Duodenal mucosa (tissue), 2 donors: ENCODE measurements around the gene LRPAP1.

ENCODE experiments used
- H3K27ac ChIP-seq: one replicate; pipeline ENCODE4 v1.7.0; 2013; ENCODE audit warnings: low read depth, low read length
- H3K27me3 ChIP-seq, 2 donors: one replicate each; pipeline ENCODE4 v1.7.0; 2013; ENCODE audit warnings: low read length in 2 of 2, control low read depth in 1 of 2; ENCODE audit not compliant: insufficient read depth in 2 of 2, control insufficient read depth in 1 of 2
- H3K36me3 ChIP-seq, 2 donors: one replicate each; pipeline ENCODE4 v1.7.0; 2013; ENCODE audit warnings: low read length in 2 of 2, control low read depth in 1 of 2; ENCODE audit not compliant: insufficient read depth in 2 of 2, control insufficient read depth in 1 of 2
- H3K4me1 ChIP-seq, 2 donors: one replicate each; pipeline ENCODE4 v1.7.0; 2013; ENCODE audit warnings: low read length in 2 of 2, control low read depth in 1 of 2; ENCODE audit not compliant: insufficient read depth in 2 of 2, control insufficient read depth in 1 of 2
- H3K4me3 ChIP-seq, 2 donors: one replicate each; pipeline ENCODE4 v1.7.0; 2013; ENCODE audit warnings: low read length in 2 of 2, low read depth in 1 of 2
- H3K9ac ChIP-seq, 2 donors: one replicate each; pipeline ENCODE4 v1.7.0; 2013; ENCODE audit warnings: low read length in 2 of 2, low read depth in 1 of 2
- H3K9me3 ChIP-seq, 2 donors: one replicate each; pipeline ENCODE4 v1.7.0; 2013; ENCODE audit warnings: low read length in 2 of 2, control low read depth in 1 of 2; ENCODE audit not compliant: control insufficient read depth in 1 of 2

LRPAP1 gene

DNA sequence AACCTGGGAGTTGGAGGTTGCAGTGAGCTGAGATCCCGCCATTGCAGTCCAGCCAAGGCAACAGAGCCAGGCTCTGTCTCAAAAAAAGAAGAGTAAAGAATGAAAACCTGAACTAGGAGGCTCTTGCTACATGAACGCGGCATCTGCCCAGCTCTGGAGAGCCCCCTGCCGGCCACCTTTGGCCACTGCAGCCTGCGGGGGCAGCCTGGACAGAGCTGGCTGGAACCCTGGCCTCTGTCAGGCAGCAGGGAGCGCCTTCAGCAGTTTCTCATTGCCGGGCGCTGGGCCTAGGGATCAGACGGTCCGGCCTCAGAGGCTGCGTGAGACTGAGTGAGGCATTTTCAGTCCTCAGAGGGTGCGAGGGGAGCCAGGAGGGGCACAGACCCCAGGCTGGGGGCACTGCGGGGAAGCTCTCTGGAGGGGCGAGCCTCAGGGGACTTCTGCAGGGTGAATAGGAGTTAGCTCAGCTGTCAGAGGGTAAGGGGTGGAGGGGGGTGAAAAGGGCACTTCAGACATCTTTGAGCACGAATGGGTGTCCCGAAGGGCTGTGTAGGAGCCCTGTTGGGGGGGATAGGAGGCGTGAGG, 51.6 kb downstream of the LRPAP1 start:
- Histone ChIP-seq H3K4me1 (peaks cover 6 to 11% of the 10 kb centered on the region in 2 donors), H3K27me3 (peaks cover 31 to 58% of the 10 kb centered on the region in 2 donors), H3K9me3 (no peaks in the 10 kb centered on the region), H3K36me3 (no peaks in the 10 kb centered on the region), H3K27ac (no peak overlapping the region), H3K4me3 (no peak overlapping the region), H3K9ac (no peak overlapping the region)

DNA sequence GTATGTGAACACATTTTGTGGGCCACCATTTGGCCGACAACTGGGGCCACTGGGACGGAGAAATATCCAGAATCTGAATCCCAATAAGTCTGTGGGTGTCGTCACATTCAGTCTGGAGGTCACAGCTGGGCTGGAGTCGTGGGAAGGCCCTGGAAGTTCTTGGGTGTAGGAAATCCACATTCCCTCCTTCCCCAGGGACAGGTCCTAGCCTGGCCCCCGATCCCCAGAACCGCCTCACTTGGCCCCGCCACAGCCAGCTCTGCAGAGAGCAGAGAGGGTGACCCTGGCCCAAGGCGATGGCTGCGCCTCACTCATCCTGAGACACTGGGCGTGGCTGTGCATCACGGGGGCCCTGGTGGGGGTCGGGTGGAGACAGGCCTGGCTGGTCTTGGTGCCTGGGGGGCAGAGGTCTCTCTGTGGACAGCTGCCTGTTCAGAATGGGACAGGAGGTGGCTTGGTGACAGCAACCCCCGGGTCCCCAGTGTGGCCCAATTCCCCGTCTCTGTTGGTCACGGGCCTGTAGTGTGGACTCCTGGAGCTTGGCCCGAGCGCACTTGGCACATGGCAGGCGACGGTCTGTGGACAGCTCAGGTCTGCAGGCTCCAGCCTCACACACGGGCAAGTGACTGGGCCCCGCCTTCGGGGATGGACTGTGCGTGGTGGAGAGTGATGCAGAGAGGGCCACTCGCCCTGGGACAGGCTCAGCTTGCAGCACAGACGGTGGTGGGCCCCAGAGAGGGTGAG, 52.7 kb downstream of the LRPAP1 start:
- Histone ChIP-seq H3K27me3 (peaks cover 24 to 53% of the 10 kb centered on the region in 2 donors), H3K27ac (no peak overlapping the region), H3K4me3 (no peak overlapping the region), H3K36me3 (no peaks in the 10 kb centered on the region), H3K4me1 (peaks cover 1 to 2% of the 10 kb centered on the region in 2 donors), H3K9ac (no peak overlapping the region), H3K9me3 (no peaks in the 10 kb centered on the region)

DNA sequence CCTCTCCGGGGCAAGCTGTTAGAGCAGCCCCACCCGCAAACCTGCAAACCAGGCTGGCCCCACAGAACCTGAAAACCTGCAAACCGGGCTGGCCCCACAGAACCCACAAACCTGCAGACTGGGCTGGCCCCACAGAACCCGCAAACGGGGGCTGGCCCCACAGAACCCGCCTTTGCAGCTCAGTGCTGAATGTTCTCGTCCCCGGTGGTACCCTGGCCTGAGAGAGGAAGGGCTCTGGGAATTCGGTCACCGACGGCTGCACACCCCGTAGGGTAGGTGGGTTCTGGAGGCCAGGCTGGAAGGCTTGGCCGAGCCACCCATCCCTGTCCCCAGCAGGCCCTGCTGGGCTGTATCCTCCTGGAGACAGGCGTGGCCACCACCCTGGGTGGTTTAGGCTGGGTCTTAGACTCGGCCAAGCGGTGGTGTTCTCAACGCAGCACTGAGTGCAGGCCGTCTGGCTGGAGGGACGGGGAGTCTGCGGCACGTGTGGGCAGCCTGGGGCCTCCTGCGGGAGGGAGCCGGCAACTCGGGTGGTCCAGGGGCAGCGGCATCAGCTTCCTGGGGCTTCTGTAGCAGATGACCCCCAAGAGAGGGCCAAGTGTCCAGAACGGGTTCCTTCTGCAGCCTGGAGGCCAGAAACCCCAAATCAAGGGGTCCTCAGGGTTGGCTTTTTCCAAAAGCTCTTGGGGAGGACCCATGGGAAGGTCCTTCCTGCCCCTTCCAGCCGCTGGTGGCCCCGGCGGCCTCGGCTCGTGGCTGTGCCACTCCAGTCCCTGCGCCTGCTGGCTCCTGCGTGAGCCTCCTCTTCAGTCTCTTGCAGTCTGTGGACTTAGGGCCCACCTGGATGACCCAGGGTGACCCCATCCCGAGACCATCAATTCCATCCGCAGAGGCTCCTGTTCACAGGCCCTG, 53.5 kb downstream of the LRPAP1 start:
- no peak overlapping the region for H3K4me3 ChIP-seq
- H3K27me3 ChIP-seq = peaks cover 17 to 45% of the 10 kb centered on the region in 2 donors
- no peak overlapping the region for H3K9ac ChIP-seq
- H3K9me3 ChIP-seq = no peaks in the 10 kb centered on the region
- no peak overlapping the region for H3K27ac ChIP-seq
- no peaks in the 10 kb centered on the region for H3K36me3 ChIP-seq
- H3K4me1 ChIP-seq = no peaks in the 10 kb centered on the region

DNA sequence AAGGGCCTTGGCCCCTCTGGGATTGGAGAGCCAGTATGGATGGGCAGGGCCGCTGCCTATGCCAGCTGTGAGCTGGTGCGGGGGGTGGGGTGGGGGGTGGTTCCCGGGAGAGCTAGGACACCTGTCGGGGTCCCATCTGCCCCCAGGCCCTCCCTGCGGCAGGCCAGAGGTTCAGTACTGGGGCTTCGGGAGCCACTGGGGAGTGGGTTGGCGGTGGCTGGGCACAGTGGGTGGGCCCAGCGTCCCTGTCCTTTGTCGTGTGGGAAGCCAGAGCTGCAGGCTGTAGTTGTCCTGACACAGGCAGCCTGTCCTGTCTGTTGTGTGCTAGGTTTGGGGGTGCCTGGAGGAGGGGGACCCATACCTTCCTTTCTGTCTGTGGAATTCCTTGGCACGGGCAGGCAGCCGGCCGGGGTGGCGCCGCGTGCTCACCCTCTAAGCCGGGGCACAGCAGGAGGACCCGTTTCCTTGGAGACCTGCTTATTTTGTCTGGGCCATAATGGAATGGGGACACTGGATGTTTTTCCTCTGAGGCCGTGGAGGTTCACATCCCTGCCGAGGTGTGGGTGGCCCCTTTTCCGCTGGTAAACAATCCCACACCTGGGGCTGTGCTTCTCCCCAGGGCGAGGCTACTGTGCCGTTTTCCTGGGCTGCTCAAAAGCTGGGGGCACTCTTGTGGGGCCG, 54.3 kb downstream of the LRPAP1 start:
- Histone ChIP-seq H3K9me3 (no peaks in the 10 kb centered on the region), H3K27me3 (peaks cover 13 to 38% of the 10 kb centered on the region in 2 donors), H3K27ac (no peak overlapping the region), H3K4me1 (no peaks in the 10 kb centered on the region), H3K36me3 (no peaks in the 10 kb centered on the region), H3K9ac (no peak overlapping the region), H3K4me3 (no peak overlapping the region)

DNA sequence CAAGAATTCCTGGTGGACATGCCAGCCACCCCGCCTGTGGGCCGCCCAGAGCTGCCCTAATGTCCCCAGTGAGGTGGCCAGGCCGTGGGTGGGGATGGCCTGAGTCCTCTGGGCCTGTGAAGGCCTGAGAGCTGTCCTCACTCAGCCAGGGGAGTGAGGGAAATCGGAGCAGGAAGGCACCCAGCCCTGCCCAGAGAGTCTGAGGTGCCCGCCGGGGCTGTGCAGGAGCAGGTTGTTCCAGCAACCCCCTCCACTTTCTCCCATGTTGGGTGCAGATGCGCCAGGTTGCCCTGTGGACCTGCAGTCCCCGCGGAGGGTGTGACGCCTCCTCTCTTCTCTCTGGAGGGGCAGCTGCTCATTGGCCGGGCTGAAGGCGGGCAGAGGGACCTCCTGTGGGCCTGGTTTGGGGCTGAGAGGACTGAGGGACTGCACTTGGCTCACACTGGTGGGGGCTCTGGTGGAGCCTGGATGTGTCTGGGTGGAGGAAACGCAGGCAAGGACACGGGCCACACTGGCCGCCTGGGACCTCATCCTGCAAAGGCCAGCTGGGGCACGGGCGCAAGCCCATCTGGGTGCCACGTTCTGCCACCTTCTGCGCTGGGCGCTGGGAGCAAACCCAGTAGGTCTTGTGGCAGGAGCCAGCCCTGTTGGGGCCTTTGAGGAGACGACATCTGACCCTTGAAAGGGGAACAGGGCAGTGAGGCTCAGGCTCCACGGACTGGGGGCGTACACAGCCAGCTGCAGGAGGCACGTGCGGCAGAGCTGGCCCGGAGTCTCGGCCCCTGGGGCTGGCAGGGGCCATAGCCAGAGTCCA, 55.1 kb downstream of the LRPAP1 start:
- Histone ChIP-seq H3K27me3 (peaks cover 6 to 38% of the 10 kb centered on the region in 2 donors), H3K27ac (no peak overlapping the region), H3K4me1 (no peaks in the 10 kb centered on the region), H3K9ac (no peak overlapping the region), H3K4me3 (no peak overlapping the region), H3K36me3 (no peaks in the 10 kb centered on the region), H3K9me3 (no peaks in the 10 kb centered on the region)

DNA sequence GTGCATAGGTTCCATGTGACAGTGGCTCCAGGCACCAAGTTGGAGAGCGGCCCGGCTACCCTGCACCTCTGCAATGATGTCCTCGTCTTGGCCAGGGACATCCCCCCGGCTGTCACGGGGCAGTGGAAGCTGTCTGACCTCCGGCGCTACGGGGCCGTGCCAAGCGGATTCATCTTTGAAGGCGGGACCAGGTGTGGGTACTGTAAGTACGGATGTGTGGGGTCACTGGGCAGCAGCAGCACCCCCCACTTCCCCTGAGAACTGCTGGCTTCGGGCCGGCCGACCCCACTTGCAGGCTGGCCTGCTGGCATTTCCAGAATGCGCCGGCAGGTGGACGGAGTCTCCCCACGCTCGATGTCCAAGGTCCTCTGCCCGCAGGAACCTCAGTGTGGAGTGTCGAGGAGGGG, 55.9 kb downstream of the LRPAP1 start:
- no peak overlapping the region for H3K9ac ChIP-seq
- H3K27me3 ChIP-seq = peaks cover 3 to 33% of the 10 kb centered on the region in 2 donors
- H3K27ac ChIP-seq = no peak overlapping the region
- H3K36me3 ChIP-seq = no peaks in the 10 kb centered on the region
- H3K4me3 ChIP-seq = no peak overlapping the region
- no peaks in the 10 kb centered on the region for H3K4me1 ChIP-seq
- H3K9me3 ChIP-seq = no peaks in the 10 kb centered on the region

DNA sequence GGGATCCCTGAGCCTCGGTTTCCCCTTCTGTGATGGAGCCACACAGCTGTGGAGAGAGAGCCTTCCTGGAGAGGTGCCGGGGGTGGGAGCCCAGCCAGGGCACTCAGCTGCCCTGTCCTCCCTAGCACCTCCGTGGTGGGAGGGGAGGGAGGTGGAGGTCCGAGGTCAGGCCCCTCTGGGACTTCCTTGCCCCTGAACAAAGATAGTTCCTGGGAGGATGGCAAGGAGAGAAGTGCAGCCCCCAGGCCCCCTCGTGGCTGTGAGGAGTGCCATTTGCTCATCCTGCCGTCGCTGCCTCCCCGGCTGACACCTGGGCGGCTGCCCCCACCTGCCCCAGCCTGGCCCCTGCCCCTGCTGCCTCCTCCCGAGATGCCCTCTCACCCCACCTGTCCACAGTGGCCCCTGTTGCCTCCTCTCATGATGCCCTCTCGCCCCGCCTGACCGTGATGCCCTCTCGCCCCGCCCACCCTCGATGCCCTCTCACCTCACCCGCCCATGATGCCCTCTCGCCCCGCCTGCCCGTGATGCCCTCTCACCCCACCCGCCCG, 56.4 kb downstream of the LRPAP1 start:
- Histone ChIP-seq H3K4me3 (no peak overlapping the region), H3K9ac (no peak overlapping the region), H3K27me3 (peaks cover 3 to 33% of the 10 kb centered on the region in 2 donors), H3K27ac (no peak overlapping the region), H3K4me1 (no peaks in the 10 kb centered on the region), H3K36me3 (no peaks in the 10 kb centered on the region), H3K9me3 (no peaks in the 10 kb centered on the region)

DNA sequence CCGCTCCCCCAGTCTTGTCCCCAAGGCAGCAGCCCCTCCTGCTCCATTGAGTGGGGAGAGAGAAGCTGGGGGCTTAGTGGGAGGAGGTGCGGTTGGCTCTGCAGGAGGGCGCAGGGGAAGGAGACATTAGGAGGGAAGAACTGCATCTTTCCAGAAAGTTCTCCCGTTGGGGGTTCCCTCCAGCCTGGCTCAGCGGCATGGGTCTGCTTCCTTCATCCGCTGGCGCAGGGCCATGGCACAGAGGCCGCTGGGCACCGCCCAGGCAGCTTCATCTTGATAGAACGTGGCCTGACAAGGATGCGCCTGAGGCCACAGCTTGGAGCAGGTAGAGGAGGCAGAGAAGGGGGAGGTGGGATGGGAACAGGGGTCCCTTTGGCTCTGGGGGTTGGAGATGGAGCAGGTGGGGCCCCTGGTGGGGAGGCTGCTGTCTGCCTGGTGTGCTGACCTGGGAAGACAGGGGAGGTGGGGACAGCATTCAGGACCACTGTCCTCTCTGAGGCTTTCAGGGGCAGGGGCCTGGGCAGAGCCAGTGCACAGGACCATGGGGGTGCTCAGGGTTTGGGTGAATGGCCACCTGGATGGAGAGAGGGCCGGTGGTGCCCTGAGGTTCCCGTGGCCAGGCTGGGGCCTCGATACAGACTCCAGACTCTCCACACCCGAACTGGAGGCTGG, 57.0 kb downstream of the LRPAP1 start:
- no peak overlapping the region for H3K4me3 ChIP-seq
- peaks cover 3 to 35% of the 10 kb centered on the region in 2 donors for H3K27me3 ChIP-seq
- H3K27ac ChIP-seq = no peak overlapping the region

More for the DNA sequence above, 57.0 kb downstream of the LRPAP1 start:
- Histone ChIP-seq H3K9ac (no peak overlapping the region), H3K9me3 (no peaks in the 10 kb centered on the region), H3K4me1 (peaks cover 0 to 2% of the 10 kb centered on the region in 2 donors), H3K36me3 (no peaks in the 10 kb centered on the region)
